Hepatocyte (in vitro differentiated cells): ENCODE data around the gene ARMC2.

Experiments
- EZH2 ChIP-seq: fragments of 200-600 bp; sonication (generic); IDR thresholded peaks from 2 replicates; pipeline ENCODE4 v1.6.1; 2016; ENCODE audit warnings: antibody characterized with exemption, mild to moderate bottlenecking, borderline replicate concordance
- EZH2phosphoT487 ChIP-seq: fragments of 200-600 bp; sonication (generic); IDR thresholded peaks from one replicate; pipeline ENCODE4 v1.6.1; 2018; ENCODE audit warnings: antibody characterized with exemption, mild to moderate bottlenecking, low read depth, moderate library complexity; ENCODE audit not compliant: unreplicated experiment, severe bottlenecking
- TF ChIP-seq, protein P1 (sequence below): fragments of 200-600 bp; sonication (generic); IDR thresholded peaks from 2 replicates; pipeline ENCODE4 v1.5.1; 2016; ENCODE audit warnings: antibody characterized with exemption, mild to moderate bottlenecking; ENCODE audit not compliant: poor library complexity

DNA sequence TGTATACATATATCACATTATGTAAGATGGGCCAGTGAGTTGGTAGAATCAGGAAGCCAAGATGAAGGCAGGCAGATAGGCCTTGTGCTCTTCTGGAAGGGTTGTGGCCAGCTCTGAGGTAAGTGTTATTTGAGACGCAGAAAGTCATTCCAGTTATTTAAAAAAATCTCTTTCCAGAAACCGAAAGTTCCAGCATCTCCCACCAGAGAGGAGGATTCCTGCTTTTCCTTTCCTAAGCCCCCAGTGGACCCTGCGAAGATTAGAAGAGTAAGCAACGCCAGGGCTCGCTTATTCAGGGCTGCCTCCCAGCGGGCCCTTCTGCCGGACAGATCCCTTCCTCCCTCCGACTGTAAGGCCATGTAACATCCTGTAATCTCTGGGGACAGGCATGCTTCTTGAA lies 20.4 kb downstream of the ARMC2 start:
- TF ChIP-seq, protein P1, sequence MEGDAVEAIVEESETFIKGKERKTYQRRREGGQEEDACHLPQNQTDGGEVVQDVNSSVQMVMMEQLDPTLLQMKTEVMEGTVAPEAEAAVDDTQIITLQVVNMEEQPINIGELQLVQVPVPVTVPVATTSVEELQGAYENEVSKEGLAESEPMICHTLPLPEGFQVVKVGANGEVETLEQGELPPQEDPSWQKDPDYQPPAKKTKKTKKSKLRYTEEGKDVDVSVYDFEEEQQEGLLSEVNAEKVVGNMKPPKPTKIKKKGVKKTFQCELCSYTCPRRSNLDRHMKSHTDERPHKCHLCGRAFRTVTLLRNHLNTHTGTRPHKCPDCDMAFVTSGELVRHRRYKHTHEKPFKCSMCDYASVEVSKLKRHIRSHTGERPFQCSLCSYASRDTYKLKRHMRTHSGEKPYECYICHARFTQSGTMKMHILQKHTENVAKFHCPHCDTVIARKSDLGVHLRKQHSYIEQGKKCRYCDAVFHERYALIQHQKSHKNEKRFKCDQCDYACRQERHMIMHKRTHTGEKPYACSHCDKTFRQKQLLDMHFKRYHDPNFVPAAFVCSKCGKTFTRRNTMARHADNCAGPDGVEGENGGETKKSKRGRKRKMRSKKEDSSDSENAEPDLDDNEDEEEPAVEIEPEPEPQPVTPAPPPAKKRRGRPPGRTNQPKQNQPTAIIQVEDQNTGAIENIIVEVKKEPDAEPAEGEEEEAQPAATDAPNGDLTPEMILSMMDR = no peak
- TF ChIP-seq EZH2phosphoT487 (no peak), EZH2 (no peak)
